NCI-H1105 treated with DMSO at 0.1 percent for 48 hours (cell line): ENCODE results near the gene AQP2.
"Not testable (repeated sequence)": the region's sequence is repeated elsewhere in the genome, so short reads cannot be mapped to it uniquely, and the experiment has no call there.

Source experiments
- DNase-seq: peaks from one replicate; lab custom pipeline; 2025; lab: John Stamatoyannopoulos, UW

Gene AQP2

GRCh38 chr12:49987625-49988303 is 37.2 kb downstream of the AQP2 start:
- no peak for DNase-seq

GRCh38 chr12:49989400-49989799 is 38.9 kb downstream of the AQP2 start:
- not testable (repeated sequence) for DNase-seq

GRCh38 chr12:49990273-49990672 is 39.7 kb downstream of the AQP2 start:
- DNase-seq = no peak

GRCh38 chr12:49998453-49998852 is 47.9 kb downstream of the AQP2 start:
- DNase-seq = no peak

- no peak for DNase-seq
These were observed 53.1 kb downstream of the AQP2 start for GRCh38 chr12:50003595-50003994.

- DNase-seq = no peak
These were observed 54.2 kb downstream of the AQP2 start for GRCh38 chr12:50004696-50005095.

GRCh38 chr12:50005175-50005574 is 54.6 kb downstream of the AQP2 start:
- no peak for DNase-seq

- DNase-seq = no peak
These were observed 55.7 kb downstream of the AQP2 start for GRCh38 chr12:50006280-50006679.

- no peak for DNase-seq
These were observed 56.4 kb downstream of the AQP2 start for GRCh38 chr12:50006754-50007442.
